Airway epithelial cell (primary cell): ENCODE results near the gene SMPDL3B. TPM values are rescaled to one million over a fixed set of nuclear protein-coding genes. Genes with fewer than 3 reads are reported as not detected.

Experiments used
- total RNA-seq: library from RNA; depleted of rRNA; stranded (reverse); fragments of >200 nt; gene quantifications from 2 replicates; pipeline ENCODE4 v1.2.3, GENCODE V29; 2015

The SMPDL3B gene, protein sequence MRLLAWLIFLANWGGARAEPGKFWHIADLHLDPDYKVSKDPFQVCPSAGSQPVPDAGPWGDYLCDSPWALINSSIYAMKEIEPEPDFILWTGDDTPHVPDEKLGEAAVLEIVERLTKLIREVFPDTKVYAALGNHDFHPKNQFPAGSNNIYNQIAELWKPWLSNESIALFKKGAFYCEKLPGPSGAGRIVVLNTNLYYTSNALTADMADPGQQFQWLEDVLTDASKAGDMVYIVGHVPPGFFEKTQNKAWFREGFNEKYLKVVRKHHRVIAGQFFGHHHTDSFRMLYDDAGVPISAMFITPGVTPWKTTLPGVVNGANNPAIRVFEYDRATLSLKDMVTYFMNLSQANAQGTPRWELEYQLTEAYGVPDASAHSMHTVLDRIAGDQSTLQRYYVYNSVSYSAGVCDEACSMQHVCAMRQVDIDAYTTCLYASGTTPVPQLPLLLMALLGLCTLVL
- total RNA-seq: 3.7 and 4.4 TPM in 2 replicates

DNA sequence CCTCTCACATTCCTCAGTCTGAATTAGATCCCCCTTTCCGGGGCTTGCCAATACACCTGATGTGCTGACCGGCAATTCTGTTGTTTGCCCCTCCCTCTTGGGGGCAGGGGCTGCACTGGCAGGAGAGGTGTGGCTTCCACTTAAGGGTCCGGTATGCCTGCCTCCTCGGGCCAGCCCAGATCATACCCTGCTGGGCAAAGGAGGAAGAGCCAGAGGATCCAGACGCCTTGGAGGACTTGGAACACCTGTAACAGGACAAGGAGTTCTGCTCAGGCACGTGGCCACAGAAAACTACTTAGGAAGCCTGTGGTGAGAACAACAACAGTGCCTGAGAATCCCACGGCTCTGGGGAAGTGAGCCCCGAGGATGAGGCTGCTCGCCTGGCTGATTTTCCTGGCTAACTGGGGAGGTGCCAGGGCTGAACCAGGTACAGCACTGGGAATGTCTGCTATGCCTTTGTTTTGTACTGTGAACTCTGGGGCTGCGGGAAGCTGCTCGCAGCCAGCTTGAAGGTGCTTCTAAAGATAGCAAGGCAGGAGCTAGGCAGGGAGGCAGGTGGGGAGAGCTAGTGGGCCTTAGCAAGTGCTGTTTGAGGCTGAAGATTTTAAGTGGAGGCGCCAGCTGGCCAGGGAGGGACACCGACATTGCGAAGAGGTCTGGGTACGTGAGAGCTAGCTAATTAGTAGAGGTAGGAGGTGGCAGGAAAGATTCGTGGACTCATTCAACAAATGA is at the start of gene SMPDL3B:
Gene SMPDL3B, plus strand, starts transcription at position 183 of the 732 bp plus-strand sequence. Its CDS starts 184 bp downstream, at position 367.

GRCh38 chr1:27959792-27960603 is 25.2 kb downstream of the SMPDL3B start, which contains the start of gene XKR8:
XKR8 (plus strand) TSS chr1:27959973; CDS start chr1:27960070, 97 bp downstream.

Other genes with a start within 250 kb of the SMPDL3B start
- gene FAM76A, start 209.0 kb upstream of the SMPDL3B start, total RNA-seq: 6.3 and 9.8 TPM in 2 replicates
- gene STX12, start 161.8 kb upstream of the SMPDL3B start, total RNA-seq: 30.5 and 35.0 TPM in 2 replicates
- gene PPP1R8, start 104.2 kb upstream of the SMPDL3B start, total RNA-seq: 32.8 and 33.2 TPM in 2 replicates
- 6.8 and 8.8 TPM in 2 replicates for gene THEMIS2, start 62.5 kb upstream of the SMPDL3B start, total RNA-seq
- gene RPA2, start 20.4 kb upstream of the SMPDL3B start, total RNA-seq: 25.4 and 38.7 TPM in 2 replicates
- gene XKR8, start 25.0 kb downstream of the SMPDL3B start, total RNA-seq: 5.9 and 7.3 TPM in 2 replicates
- gene EYA3, start 153.6 kb downstream of the SMPDL3B start, total RNA-seq: 11.2 and 19.0 TPM in 2 replicates
- 7.2 and 13.1 TPM in 2 replicates for gene PTAFR, start 241.7 kb downstream of the SMPDL3B start, total RNA-seq